Heart right ventricle (tissue), 16 donors: Measurements from ENCODE around the gene CYP19A1. TPM values are rescaled to one million over a fixed set of nuclear protein-coding genes. Genes with fewer than 3 reads are reported as not detected.

ENCODE experiments used
- ATAC-seq, 8 donors: fragments of 200-7000 bp; cut with Tn5 transposase; one replicate each; pipeline ENCODE4 v1.9.1; 2020; ENCODE audit warnings: mild to moderate bottlenecking in 8 of 8, moderate library complexity in 8 of 8, moderate number of reproducible peaks in 1 of 8
- DNase-seq, 2 donors: peaks; one replicate each; pipeline ENCODE4 v3.0.0-alpha.2; 2020
- H3K27ac ChIP-seq, 10 donors: fragments of 200-600 bp; sonication (generic) in 2 of 10; one replicate each; pipeline versions ENCODE4 v1.5.0 to v1.8.0; 2020 to 2022; ENCODE audit warnings: mild to moderate bottlenecking in 3 of 10
- H3K27me3 ChIP-seq, 7 donors: fragments of 200-600 bp; one replicate each; pipeline ENCODE4 v1.8.0; 2021 to 2022; ENCODE audit warnings: mild to moderate bottlenecking in 2 of 7
- H3K36me3 ChIP-seq, 9 donors: fragments of 200-600 bp; sonication (generic) in 1 of 9; one replicate each; pipeline versions ENCODE4 v1.5.0 to v1.8.0; 2020 to 2022; ENCODE audit warnings: mild to moderate bottlenecking in 2 of 9
- H3K4me1 ChIP-seq, 9 donors: fragments of 200-600 bp; sonication (generic) in 1 of 9; one replicate each; pipeline versions ENCODE4 v1.5.0 to v1.8.0; 2020 to 2022; ENCODE audit warnings: mild to moderate bottlenecking in 4 of 9
- H3K4me3 ChIP-seq, 10 donors: fragments of 200-600 bp; sonication (generic) in 2 of 10; one replicate each; pipeline versions ENCODE4 v1.5.0 to v1.8.0; 2020 to 2022; ENCODE audit warnings: mild to moderate bottlenecking in 7 of 10, moderate library complexity in 2 of 10
- H3K9me3 ChIP-seq, 11 donors: fragments of 200-600 bp in 10 of 11; sonication (generic) in 2 of 11; one replicate each; pipeline versions ENCODE4 v1.5.0 to v1.8.0; 2013 to 2022; ENCODE audit warnings: mild to moderate bottlenecking in 2 of 11, control low read depth in 1 of 11, moderate library complexity in 1 of 11
- WGBS, 2 donors: extraction: QIAGEN DNeasy Blood & Tissue Kit; methylation state at CpG; one replicate each; pipeline ENCODE4 v1.1.7; 2013; ENCODE audit warnings: inconsistent platforms in 1 of 2; 5-methylcytosine and 5-hydroxymethylcytosine counted together
- intact Hi-C, 10 donors: fragments of 100-400 bp; cut with DNase I; formaldehyde crosslinking; loops; one replicate each; pipeline versions ENCODE4 v1.11.1 to v1.14.2; 2022
- polyA plus RNA-seq, 2 donors: library from polyadenylated mRNA; stranded (reverse); fragments of 200-250 nt; gene quantifications; one replicate each; pipeline ENCODE4 v1.2.3, GENCODE V29; 2013
- total RNA-seq, 10 donors: library from RNA; stranded (reverse); fragmentation: NEBNext Ultra II Directional in 3 of 10; extraction: Animal tissue kit (Norgen Biotek cat#: 25700) in 3 of 10; gene quantifications; one replicate each; pipeline versions ENCODE4 v1.2.1 to v1.2.4, GENCODE V29; 2021 to 2023
- TF ChIP-seq, protein P1 (sequence below), 9 donors: fragments of 200-600 bp; sonication (generic) in 2 of 9; IDR thresholded peaks; one replicate each; pipeline versions ENCODE4 v1.5.0 to v1.8.0; 2021 to 2022; ENCODE audit warnings: antibody characterized with exemption in 9 of 9, mild to moderate bottlenecking in 5 of 9, moderate library complexity in 1 of 9
- donor health status: Arrhythmogenic right ventricular cardiomyopathy.
- donor health status: ischemic (EF 13 %, LVEDD 7.1; RV severe dilation, severe dysfunction).
- donor health status: healthy with polysubstance abuse.
- donor health status: DM: no; HTN: yes; CAD: no.
- donor health status: DM: no; HTN: no; CAD: no.
- donor health status: ischemic (EF 25% LVEDD 6.9; RV normal size, moderate dysfunction).
- donor health status: ischemic (EF 25% LVEDD 5.7; RV mildly dilated, moderate dysfunction).
- donor health status: healthy.
- donor health status: DM: yes; HTN: yes; CAD: no.
- donor health status: Ischemic cardiomyopathy.
- donor health status: ischemic (EF 35%, LVEDD 5.7; RV mildly dilated, moderate dysfunction).
- donor health status: nonischemic (EF 11% LVEDD 7.7; RV severe dilation, severe dysfunction).
- donor health status: DM: yes; HTN: yes; CAD: no.
- donor health status: PGD.
- donor health status: ischemic (EF 29% LVEDD 5.4; RV normal size, mild dysfunction).
- donor health status: nonischemic (EF 23%, LVEDD 6.1; RV moderate dilation, normal function).

Gene CYP19A1
- total and polyA plus RNA-seq, 12 donors = 0.26 to 1.9 (median 0.68) TPM; not detected in 3

- DNase-seq (no peak), ATAC-seq (no peak)
- H3K27ac ChIP-seq = no peak overlapping the region
- no peaks in the 10 kb centered on the region for H3K9me3 ChIP-seq
- no peaks in the 10 kb centered on the region for H3K27me3 ChIP-seq
- 96 to 100% methylated on average over 1 of the region's 1 CpG for WGBS, 2 donors
- intact Hi-C loops = loop anchor here in 1 of 10 donors (10.0 kb wide), 1 partner anchor 48 kb away; no protein-coding TSS in a partner anchor
- H3K36me3 ChIP-seq = no peaks in the 10 kb centered on the region
- no peak overlapping the region for H3K4me3 ChIP-seq
- TF ChIP-seq, protein P1, sequence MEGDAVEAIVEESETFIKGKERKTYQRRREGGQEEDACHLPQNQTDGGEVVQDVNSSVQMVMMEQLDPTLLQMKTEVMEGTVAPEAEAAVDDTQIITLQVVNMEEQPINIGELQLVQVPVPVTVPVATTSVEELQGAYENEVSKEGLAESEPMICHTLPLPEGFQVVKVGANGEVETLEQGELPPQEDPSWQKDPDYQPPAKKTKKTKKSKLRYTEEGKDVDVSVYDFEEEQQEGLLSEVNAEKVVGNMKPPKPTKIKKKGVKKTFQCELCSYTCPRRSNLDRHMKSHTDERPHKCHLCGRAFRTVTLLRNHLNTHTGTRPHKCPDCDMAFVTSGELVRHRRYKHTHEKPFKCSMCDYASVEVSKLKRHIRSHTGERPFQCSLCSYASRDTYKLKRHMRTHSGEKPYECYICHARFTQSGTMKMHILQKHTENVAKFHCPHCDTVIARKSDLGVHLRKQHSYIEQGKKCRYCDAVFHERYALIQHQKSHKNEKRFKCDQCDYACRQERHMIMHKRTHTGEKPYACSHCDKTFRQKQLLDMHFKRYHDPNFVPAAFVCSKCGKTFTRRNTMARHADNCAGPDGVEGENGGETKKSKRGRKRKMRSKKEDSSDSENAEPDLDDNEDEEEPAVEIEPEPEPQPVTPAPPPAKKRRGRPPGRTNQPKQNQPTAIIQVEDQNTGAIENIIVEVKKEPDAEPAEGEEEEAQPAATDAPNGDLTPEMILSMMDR (IDR thresholded peaks at IDR 0.05) = no peak
- H3K4me1 ChIP-seq = peaks cover 0 to 27% (median 3%) of the 10 kb centered on the region in 9 donors
Measured at GRCh38 chr15:51316636-51317035, 21.8 kb downstream of the CYP19A1 start.

DNA sequence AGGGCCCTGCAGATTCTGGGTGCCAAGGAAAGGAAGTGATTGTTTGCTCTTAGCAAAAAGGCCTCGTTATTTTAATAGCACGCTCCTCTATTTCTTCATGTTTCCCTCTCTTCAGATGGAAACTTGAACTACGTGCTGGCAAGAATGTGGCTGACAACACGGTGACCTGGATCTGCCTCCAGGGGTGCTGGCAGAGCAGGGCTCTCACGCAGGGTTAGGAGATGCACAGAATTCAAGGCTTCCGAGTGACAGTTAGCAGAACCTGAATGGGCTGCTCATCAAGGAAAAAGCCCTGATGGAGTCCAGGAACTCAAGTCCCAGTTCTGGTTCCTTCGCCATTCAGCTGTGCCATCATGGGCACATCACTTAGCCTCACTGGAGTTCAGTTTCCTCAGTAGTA, 22.7 kb downstream of the CYP19A1 start:
- no peak for DNase-seq

DNA sequence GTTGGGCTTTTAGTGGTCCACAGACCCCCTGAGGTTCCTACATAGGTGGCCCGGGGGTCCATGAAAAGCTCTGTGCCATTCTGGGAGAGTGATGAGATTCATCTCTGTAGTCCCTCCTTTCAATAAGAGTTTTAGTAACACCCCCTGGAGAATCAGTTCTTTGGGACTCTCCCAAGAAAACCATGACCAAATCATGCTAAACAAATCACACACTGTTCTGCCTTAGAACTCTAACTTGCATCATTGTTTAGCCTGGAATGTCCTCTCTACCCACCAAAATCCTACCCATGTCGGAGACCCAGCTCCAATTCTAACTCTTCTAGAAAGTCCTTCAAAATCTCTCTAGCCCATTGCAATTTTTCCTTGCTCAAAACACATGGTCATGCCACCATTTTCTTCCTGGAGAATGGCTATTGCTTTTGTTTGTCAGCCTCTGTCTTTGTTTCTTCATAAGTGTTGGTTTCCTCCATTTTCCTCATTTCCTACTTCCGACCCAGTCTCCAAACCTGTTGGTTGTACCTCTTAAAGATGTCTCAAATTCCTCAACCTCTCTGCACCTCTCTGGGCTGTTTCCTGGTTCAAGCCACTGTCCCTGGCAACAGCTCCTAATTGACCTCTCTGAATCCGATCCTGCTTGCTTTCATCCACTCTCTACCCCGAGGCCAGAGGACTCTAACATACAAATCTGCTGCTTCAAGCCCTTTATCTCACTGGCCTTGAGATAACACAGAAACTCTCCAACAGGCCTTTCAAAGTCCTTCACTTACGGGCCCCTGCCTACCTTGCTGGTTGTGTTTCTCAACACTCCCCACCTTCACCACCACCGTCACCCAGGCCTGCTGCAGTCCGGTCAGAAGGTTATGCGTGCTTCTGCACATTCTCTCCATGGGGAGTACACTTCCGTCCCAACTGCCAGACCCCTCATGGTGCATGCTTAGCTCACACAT, 23.7 kb downstream of the CYP19A1 start:
- Histone ChIP-seq H3K4me3 (no peak overlapping the region), H3K27ac (peak overlapping the region in 1 of 10 donors; percentile 12), H3K36me3 (no peaks in the 10 kb centered on the region), H3K9me3 (no peaks in the 10 kb centered on the region), H3K4me1 (peaks cover 0 to 47% (median 14%) of the 10 kb centered on the region in 9 donors), H3K27me3 (no peaks in the 10 kb centered on the region)
- WGBS, 2 donors = 73 to 84% methylated on average over 10 of the region's 10 CpGs
- no peak for DNase-seq
- intact Hi-C loops = loop anchor here in 1 of 10 donors (10.0 kb wide), 1 partner anchor 50 kb away; no protein-coding TSS in a partner anchor
- TF ChIP-seq, protein P1 (IDR thresholded peaks at IDR 0.05) = no peak
- peak in 2 of 8 donors; percentile 22 to 32 for ATAC-seq

More for the DNA sequence above, 22.7 kb downstream of the CYP19A1 start:
- TF ChIP-seq, protein P1 (IDR thresholded peaks at IDR 0.05) = no peak
- no peaks in the 10 kb centered on the region for H3K27me3 ChIP-seq
- H3K36me3 ChIP-seq = no peaks in the 10 kb centered on the region
- H3K9me3 ChIP-seq = no peaks in the 10 kb centered on the region
- peaks cover 0 to 36% (median 5%) of the 10 kb centered on the region in 9 donors for H3K4me1 ChIP-seq
- intact Hi-C loops = loop anchor here in 1 of 10 donors (10.0 kb wide), 1 partner anchor 49 kb away; no protein-coding TSS in a partner anchor
- WGBS, 2 donors = 88 to 91% methylated on average over 7 of the region's 7 CpGs
- ATAC-seq = no peak
- no peak overlapping the region for H3K4me3 ChIP-seq
- H3K27ac ChIP-seq = no peak overlapping the region

DNA sequence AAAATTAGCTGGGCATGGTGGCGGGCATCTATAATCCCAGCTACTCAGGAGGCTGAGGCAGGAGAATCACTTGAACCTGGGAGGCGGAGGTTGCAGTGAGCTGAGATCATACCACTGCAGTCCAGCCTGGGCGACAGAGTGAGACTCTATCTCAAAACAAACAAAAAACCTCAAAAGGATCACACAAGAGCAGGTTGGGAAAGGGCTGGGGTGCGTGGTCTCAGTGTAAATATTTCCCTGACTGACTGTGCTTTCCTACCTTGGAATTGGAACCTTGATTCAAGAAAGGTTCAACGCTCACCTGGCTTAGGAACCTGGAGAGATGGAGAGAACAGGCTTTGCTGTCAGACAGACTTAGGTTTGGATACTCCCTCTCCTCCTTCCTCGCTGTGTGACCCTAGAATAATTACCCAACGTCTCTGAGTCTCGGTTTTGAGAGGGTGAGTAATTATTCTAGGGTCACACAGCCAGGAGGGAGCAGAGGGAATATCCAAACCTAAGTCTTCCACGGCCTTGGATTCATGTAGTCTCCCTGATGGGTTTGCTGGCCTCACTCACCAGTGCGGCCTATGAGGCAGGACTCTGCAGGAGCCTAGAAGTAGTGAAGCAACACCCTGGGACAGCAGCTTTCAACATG, 24.6 kb downstream of the CYP19A1 start:
- no peaks in the 10 kb centered on the region for H3K9me3 ChIP-seq
- H3K36me3 ChIP-seq = no peaks in the 10 kb centered on the region
- H3K4me3 ChIP-seq = no peak overlapping the region
- H3K27ac ChIP-seq = peak overlapping the region in 1 of 10 donors; percentile 12
- whole genome bisulfite sequencing, 2 donors = 94 to 96% methylated on average over 10 of the region's 10 CpGs
- intact Hi-C loops = loop anchor here in 1 of 10 donors (10.0 kb wide), 1 partner anchor 51 kb away; no protein-coding TSS in a partner anchor
- no peak for DNase-seq
- no peak for ATAC-seq
- TF ChIP-seq, protein P1 (IDR thresholded peaks at IDR 0.05) = no peak
- H3K27me3 ChIP-seq = no peaks in the 10 kb centered on the region
- peaks cover 0 to 54% (median 17%) of the 10 kb centered on the region in 9 donors for H3K4me1 ChIP-seq
